Breast epithelium (tissue), 4 donors: Measurements from ENCODE around the gene CYP26B1. TPM values are rescaled to one million over a fixed set of nuclear protein-coding genes. Genes with fewer than 3 reads are reported as not detected.

Experiments used
- DNase-seq, 2 donors: peaks; one replicate each; pipeline ENCODE4 v3.0.0-alpha.2; 2019; ENCODE audit warnings: low spot score in 2 of 2
- H3K27ac ChIP-seq, 2 donors: fragments of 200-600 bp; sonication (generic) in 1 of 2; one replicate each; pipeline ENCODE4 v1.5.1; 2016 to 2019; ENCODE audit warnings: mild to moderate bottlenecking in 1 of 2
- H3K27me3 ChIP-seq, 2 donors: fragments of 200-600 bp; sonication (generic) in 1 of 2; one replicate each; pipeline versions ENCODE4 v1.5.1 to v1.6.0; 2017 to 2019; ENCODE audit warnings: control low read depth in 1 of 2, mild to moderate bottlenecking in 1 of 2
- H3K36me3 ChIP-seq: fragments of 200-600 bp; one replicate; pipeline ENCODE4 v1.5.1; 2019
- H3K4me1 ChIP-seq, 2 donors: fragments of 200-600 bp; sonication (generic); one replicate each; pipeline ENCODE4 v1.5.1; 2016 to 2019; ENCODE audit warnings: control low read depth in 1 of 2
- H3K4me3 ChIP-seq, 3 donors: fragments of 200-600 bp; sonication (generic); 1 replicate in 2 of 3; 2 replicates in 1 of 3; pipeline ENCODE4 v1.5.1; 2016 to 2019; ENCODE audit warnings: mild to moderate bottlenecking in 3 of 3, moderate library complexity in 2 of 3
- H3K9me3 ChIP-seq, 2 donors: fragments of 200-600 bp; sonication (generic) in 1 of 2; one replicate each; pipeline ENCODE4 v1.5.1; 2016 to 2019; ENCODE audit warnings: control low read depth in 1 of 2
- CTCF ChIP-seq, 3 donors: fragments of 450-650 bp; IDR thresholded peaks; one replicate each; pipeline ENCODE4 v1.5.1; 2016 to 2017; ENCODE audit warnings: antibody characterized with exemption in 3 of 3, mild to moderate bottlenecking in 3 of 3, moderate library complexity in 3 of 3
- POLR2A ChIP-seq: fragments of 450-650 bp; IDR thresholded peaks from one replicate; pipeline ENCODE4 v1.6.1; 2016; ENCODE audit warnings: antibody characterized with exemption, mild to moderate bottlenecking, moderate library complexity
- POLR2AphosphoS5 ChIP-seq, 3 donors: sonication (generic); formaldehyde crosslinking; IDR thresholded peaks; one replicate each; pipeline ENCODE4 v1.6.1; 2017; ENCODE audit warnings: antibody characterized with exemption in 3 of 3
- intact Hi-C: fragments of 100-400 bp; cut with DNase I; formaldehyde crosslinking; loops from one replicate; pipeline ENCODE4 v1.15.1; 2023; ENCODE audit warnings: low total_unique reads
- total RNA-seq, 3 donors: library from RNA; depleted of rRNA; stranded (reverse); fragments of >200 nt; gene quantifications; one replicate each; pipeline ENCODE4 v1.1.0, GENCODE V29; 2016

CYP26B1 gene
- total RNA-seq, 3 donors from 2014 or later: 3.8 to 41.6 (median 3.9) TPM

DNA sequence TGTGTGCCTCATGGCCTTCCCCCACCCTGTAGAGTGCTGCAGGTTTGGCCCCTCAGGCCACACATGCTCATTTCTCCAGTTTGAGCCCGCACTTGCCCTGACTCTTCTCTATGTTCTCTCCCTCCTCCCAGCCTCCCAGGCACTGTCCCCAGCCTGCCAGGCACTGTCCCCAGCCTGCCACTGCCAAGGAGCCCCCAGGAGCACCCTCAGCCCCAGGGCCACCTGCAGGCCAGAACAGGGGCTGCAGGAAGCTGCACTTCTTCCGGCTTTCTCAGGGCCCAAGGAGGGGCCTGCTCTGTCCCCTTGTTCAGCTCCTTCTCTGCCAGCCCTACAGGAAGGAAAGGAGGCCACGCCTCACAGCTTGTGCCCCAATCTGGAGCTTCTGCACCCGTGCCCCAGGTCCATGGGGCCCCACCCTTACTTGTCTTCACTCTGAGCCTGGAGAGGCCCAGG is 31.6 kb downstream of the CYP26B1 start:
- Histone ChIP-seq H3K36me3 (no peaks in the 10 kb centered on the region), H3K27me3 (no peaks in the 10 kb centered on the region), H3K27ac (peak overlapping the region; percentile 60 to 81), H3K4me1 (no peaks in the 10 kb centered on the region), H3K4me3 (no peak overlapping the region), H3K9me3 (no peaks in the 10 kb centered on the region)
- TF ChIP-seq POLR2A (no peak), CTCF (IDR thresholded peaks at IDR 0.05) (no peak), POLR2AphosphoS5 (IDR thresholded peaks at IDR 0.05) (no peak)
- DNase-seq: no peak
- intact Hi-C loops: no loop called here

- Histone ChIP-seq H3K27me3 (no peaks in the 10 kb centered on the region), H3K27ac (peak overlapping the region; percentile 60 to 81), H3K4me3 (no peak overlapping the region), H3K9me3 (no peaks in the 10 kb centered on the region), H3K4me1 (no peaks in the 10 kb centered on the region), H3K36me3 (no peaks in the 10 kb centered on the region)
- TF ChIP-seq POLR2AphosphoS5 (IDR thresholded peaks at IDR 0.05) (no peak), POLR2A (no peak), CTCF (IDR thresholded peaks at IDR 0.05) (no peak)
- DNase-seq: peak; percentile 89 to 96
- intact Hi-C loops: no loop called here
These were observed 32.3 kb downstream of the CYP26B1 start for GRCh38 chr2:72115110-72116080.

GRCh38 chr2:72114693-72115051 is 33.0 kb downstream of the CYP26B1 start:
- Histone ChIP-seq H3K4me1 (no peaks in the 10 kb centered on the region), H3K27ac (peak overlapping the region in 1 of 2 donors; percentile 81), H3K9me3 (no peaks in the 10 kb centered on the region), H3K36me3 (no peaks in the 10 kb centered on the region), H3K27me3 (no peaks in the 10 kb centered on the region), H3K4me3 (no peak overlapping the region)
- intact Hi-C loops: no loop called here
- DNase-seq: no peak
- no peak for TF ChIP-seq POLR2A
- no peak for TF ChIP-seq POLR2AphosphoS5 (IDR thresholded peaks at IDR 0.05)
- TF ChIP-seq CTCF (IDR thresholded peaks at IDR 0.05): no peak

DNA sequence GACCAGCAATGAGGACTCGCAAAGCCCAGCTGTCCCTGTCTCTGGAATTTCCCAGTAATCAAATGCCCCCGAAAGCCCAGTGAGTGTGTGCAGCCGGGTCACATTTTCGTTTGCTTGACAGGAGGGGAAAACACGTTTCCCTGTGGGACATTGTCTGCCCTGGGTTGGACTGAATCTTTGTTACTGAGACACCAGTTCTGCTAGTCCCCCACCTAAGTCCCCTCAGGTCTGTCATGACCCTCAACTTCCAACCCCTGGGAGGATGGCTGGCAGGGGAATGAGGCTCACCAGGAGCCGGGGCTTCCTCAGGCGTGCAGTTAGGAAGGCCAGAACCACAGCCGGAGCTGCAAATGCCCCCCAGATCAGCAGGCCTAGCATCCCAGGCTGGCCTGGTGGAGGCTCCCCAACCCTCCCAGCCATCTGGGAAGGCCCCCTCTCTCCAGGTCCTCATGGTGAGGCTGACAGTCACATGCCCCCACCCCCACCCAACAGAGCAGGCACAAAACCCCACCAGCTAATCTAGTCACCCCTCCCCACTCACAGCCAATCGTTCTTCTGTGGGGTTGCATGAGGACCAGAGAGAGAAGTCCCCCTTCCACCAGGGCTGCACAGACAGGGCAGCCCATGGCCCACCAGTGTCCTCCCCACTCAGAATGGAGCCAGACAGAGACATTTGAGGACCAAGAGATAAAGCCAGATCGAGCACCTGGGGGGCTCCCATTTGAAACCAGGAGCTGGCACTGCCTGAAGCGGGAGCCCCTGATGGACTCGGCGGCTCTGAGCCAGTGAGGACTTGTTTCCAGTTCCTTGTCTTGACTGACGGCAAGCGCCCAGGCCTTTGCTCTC is 33.6 kb downstream of the CYP26B1 start:
- intact Hi-C loops: no loop called here
- DNase-seq: no peak
- Histone ChIP-seq H3K27ac (no peak overlapping the region), H3K36me3 (no peaks in the 10 kb centered on the region), H3K9me3 (no peaks in the 10 kb centered on the region), H3K4me1 (no peaks in the 10 kb centered on the region), H3K27me3 (no peaks in the 10 kb centered on the region), H3K4me3 (no peak overlapping the region)
- no peak for TF ChIP-seq POLR2A
- no peak for TF ChIP-seq POLR2AphosphoS5 (IDR thresholded peaks at IDR 0.05)
- no peak for TF ChIP-seq CTCF (IDR thresholded peaks at IDR 0.05)
